OCI-LY1 (cell line): ENCODE data around the gene CADM1.

Experiments
- CTCF ChIP-seq: fragments of 200-600 bp; sonication (generic), shearing (Covaris generic); IDR thresholded peaks from 2 replicates; pipeline ENCODE4 v1.5.1; 2017; ENCODE audit warnings: mild to moderate bottlenecking, antibody characterized with exemption, low read length, moderate library complexity, mixed read lengths
- EZH2 ChIP-seq: fragments of 200-600 bp; sonication (generic), shearing (Covaris generic); IDR thresholded peaks from 2 replicates; pipeline ENCODE4 v1.8.0; 2017; ENCODE audit warnings: borderline replicate concordance, mixed run types, mild to moderate bottlenecking, antibody characterized with exemption, low read length, moderate library complexity, mixed read lengths

GRCh38 chr11:115145324-115145723 is 358.9 kb downstream of the CADM1 start:
- TF ChIP-seq CTCF (no peak), EZH2 (no peak)
